ENCODE data around the gene TRPV3.

DNA sequence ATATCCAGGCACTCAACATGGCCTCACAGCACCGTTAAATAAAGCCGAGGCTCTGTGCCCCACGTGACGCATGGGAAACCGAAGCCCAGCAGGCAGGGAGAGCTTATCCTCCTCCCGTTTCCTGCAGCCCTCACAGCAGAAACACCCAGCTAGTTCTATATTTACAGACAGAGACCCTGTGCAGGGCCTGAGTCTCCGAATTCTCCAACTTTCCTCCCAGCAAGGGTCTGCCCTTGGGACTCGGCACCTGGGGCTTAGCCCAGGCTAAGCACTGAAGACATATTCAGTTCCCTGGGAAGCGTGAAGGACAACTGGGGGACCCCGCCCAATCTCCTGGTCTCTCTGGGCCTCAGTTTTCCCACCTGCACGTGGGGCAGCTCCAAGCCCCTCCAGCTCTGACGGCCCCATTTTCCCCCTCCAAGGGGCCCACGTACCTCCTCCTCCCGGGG is 29.2 kb downstream of the TRPV3 start:
- TF ChIP-seq, protein P1, sequence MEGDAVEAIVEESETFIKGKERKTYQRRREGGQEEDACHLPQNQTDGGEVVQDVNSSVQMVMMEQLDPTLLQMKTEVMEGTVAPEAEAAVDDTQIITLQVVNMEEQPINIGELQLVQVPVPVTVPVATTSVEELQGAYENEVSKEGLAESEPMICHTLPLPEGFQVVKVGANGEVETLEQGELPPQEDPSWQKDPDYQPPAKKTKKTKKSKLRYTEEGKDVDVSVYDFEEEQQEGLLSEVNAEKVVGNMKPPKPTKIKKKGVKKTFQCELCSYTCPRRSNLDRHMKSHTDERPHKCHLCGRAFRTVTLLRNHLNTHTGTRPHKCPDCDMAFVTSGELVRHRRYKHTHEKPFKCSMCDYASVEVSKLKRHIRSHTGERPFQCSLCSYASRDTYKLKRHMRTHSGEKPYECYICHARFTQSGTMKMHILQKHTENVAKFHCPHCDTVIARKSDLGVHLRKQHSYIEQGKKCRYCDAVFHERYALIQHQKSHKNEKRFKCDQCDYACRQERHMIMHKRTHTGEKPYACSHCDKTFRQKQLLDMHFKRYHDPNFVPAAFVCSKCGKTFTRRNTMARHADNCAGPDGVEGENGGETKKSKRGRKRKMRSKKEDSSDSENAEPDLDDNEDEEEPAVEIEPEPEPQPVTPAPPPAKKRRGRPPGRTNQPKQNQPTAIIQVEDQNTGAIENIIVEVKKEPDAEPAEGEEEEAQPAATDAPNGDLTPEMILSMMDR (IDR thresholded peaks at IDR 0.05; ENCODE audit: insufficient read depth, low read depth, low read length), result no peak
- no peak for TF ChIP-seq EZH2 (IDR thresholded peaks at IDR 0.05; ENCODE audit: insufficient read depth, low read length)

All from astrocyte (in vitro differentiated cells and primary cell).